ENCODE data around the gene HNF1A. TPM values are rescaled to one million over a fixed set of nuclear protein-coding genes. Genes with fewer than 3 reads are reported as not detected.

HNF1A gene
- total and polyA plus RNA-seq, 9 of the 15 experiments (the other 6 are each of a cell fraction or from before 2014, with no cell fraction given), result not detected

GRCh38 chr12:121017966-121018491, 39.7 kb downstream of the HNF1A start (continued):
- TF ChIP-seq RUNX1 (IDR thresholded peaks at IDR 0.05; ENCODE audit: low read depth) (no peak), SP2 (IDR thresholded peaks at IDR 0.05; ENCODE audit: extremely low read depth, low read depth, low read length, poor library complexity, severe bottlenecking) (no peak), XRCC4 (IDR thresholded peaks at IDR 0.05; ENCODE audit: extremely low read depth, insufficient read depth, insufficient read length) (no peak), CHD1 (IDR thresholded peaks at IDR 0.05; ENCODE audit: low read length) (no peak), PTRF (tag; IDR thresholded peaks at IDR 0.05) (peak; percentile 94), ZKSCAN8 (CRISPR knock-in tag; IDR thresholded peaks at IDR 0.05) (peak; percentile 91), CEBPB (tag; IDR thresholded peaks at IDR 0.05) (no peak), ARID3A (IDR thresholded peaks at IDR 0.05; ENCODE audit: borderline replicate concordance, low read depth, low read length) (no peak), ZBTB8A (IDR thresholded peaks at IDR 0.05; ENCODE audit: partially characterized antibody) (no peak), ATF7 (IDR thresholded peaks at IDR 0.05) (peak; percentile 56; the same call in 1 of the 2 replicates), SUPT5H (IDR thresholded peaks at IDR 0.05) (no peak), CXXC5 (CRISPR knock-in tag; IDR thresholded peaks at IDR 0.05) (peak; percentile 83), PRMT5 (CRISPR knock-in tag; IDR thresholded peaks at IDR 0.05) (no peak), RAD21 (CRISPR knock-in tag; conservative IDR thresholded peaks at IDR 0.05 in 1 of 2, IDR thresholded peaks at IDR 0.05 in 1 of 2) (no peak), HDGF (IDR thresholded peaks at IDR 0.05) (no peak), CC2D1A (IDR thresholded peaks at IDR 0.05) (no peak), RNF2 (IDR thresholded peaks at IDR 0.05) (no peak), CHD7 (IDR thresholded peaks at IDR 0.05; ENCODE audit: low read depth, low read length) (no peak)

Data from K562 (cell line).